SHP77 treated with DMSO at 0.1 percent for 48 hours (cell line): Measurements from ENCODE around the gene RSU1.
A peak's percentile ranks its signal among the peaks of the same experiment; 100 is the strongest.
"Not testable (repeated sequence)": the region's sequence is repeated elsewhere in the genome, so short reads cannot be mapped to it uniquely, and the experiment has no call there.

Source experiments
- DNase-seq: peaks from one replicate; lab custom pipeline; 2025; lab: John Stamatoyannopoulos, UW

RSU1 gene

GRCh38 chr10:16780338-16780880, 36.8 kb downstream of the RSU1 start:
- DNase-seq = no peak

DNA sequence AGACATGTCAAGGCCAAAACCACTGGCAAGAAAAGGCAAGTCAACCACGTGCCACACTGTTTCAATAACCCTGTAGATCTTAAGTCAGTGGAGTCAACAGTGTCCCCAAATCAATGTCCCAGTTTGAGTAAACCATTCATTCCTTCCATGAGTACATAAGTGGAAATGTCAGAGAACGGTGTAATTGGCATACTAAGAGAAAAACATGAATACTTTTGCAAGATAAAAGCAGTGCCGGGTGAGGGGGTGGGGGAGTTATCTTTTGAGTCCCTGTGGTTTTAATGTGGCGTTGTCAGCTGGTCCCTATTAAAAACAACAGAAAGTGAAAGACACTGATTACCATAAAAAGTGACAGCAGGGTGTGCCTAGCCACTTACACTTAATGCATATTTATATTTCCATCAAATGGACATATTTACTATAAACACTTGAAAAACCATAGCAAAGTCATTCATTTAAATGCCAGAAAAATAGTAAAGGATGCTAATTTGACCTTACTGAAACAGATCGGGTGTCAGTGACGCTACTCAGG, 37.8 kb downstream of the RSU1 start:
- DNase-seq = no peak

- peak; percentile 38 for DNase-seq
Measured at GRCh38 chr10:16777473-16778370, 39.5 kb downstream of the RSU1 start.

DNA sequence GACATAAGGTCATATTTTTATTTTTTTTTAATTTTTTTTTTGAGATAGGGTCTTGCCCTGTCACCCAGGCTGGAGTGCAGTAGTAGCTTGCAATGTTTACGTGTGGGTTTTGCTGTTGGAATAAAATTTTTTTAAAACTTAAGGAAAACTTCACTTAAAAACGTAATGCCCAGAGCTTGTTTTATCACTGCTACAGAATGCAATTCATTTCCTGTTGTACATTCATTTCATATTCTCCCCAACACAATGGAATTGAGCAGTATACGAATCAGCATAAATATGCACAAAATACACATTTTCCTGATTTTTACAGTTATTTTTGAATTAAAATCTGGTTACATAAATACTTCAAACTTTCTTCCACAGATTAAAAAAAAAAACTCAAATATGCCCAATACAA, 40.3 kb downstream of the RSU1 start:
- no peak for DNase-seq

DNA sequence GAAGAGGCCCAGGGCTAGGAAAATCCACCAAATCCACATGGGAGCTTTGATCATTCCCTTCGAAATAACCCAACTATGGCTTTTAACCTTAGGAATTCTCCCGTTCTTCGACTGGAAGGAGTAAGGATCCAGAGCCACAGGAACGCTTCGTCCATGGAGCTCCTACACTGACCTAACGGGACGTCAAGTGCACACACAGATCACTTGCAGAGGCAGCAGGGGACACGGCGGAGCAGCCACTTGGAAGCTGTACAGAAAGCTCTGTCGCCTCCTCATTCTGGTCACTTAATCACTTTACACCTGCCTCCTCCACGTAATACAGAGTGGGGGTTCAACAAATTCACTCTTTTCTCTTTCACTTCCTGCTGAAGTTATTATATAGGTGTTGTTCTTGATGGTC, 43.9 kb downstream of the RSU1 start:
- no peak for DNase-seq

- DNase-seq = no peak
Measured at GRCh38 chr10:16770670-16771069, 46.6 kb downstream of the RSU1 start.

GRCh38 chr10:16770141-16770540, 47.1 kb downstream of the RSU1 start:
- no peak for DNase-seq

- DNase-seq = no peak
Measured at GRCh38 chr10:16769331-16769730, 47.9 kb downstream of the RSU1 start.

- DNase-seq = no peak
Measured at GRCh38 chr10:16768702-16769101, 48.5 kb downstream of the RSU1 start.

DNA sequence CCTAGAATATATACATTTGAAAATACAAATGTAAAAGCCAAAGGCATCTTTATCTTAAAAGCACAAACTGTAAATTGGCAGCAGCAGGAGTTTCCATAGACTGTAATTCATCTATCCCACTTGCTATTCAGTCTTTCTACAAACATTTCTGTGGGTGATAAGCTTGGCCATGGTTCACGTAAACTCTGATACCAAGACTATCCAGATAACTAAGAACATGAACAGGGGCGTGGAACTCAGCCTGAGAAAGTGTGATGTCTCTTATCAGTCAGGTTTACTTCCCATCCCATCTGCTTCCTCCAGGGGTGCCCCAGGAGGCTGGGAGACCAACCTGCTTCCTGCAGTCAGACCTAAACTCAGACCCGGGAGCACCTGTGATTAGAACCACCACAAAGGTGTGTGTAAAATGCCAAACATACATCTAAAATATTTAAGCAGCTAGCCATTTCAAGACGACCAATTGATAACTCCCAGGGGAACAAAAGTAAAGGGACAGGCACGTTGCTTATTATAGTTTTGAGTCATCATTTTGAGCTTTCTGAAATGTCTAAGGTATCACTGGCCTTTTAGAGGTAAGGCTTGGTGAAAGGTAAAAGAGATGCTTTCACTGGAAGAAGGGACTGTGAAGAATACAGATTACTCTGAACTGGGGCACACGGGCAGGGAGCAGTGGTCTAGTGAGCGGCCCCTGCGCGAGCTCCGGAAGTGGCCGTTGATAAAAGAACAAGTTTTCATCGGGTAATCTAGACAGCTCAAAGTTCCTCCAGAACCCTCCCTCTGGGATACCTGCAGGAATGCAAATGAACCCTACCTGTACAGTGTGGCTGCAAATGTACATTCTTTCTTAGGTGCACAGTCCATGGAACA, 51.5 kb downstream of the RSU1 start:
- DNase-seq = no peak

GRCh38 chr10:16761300-16761699, 55.9 kb downstream of the RSU1 start:
- no peak for DNase-seq

DNA sequence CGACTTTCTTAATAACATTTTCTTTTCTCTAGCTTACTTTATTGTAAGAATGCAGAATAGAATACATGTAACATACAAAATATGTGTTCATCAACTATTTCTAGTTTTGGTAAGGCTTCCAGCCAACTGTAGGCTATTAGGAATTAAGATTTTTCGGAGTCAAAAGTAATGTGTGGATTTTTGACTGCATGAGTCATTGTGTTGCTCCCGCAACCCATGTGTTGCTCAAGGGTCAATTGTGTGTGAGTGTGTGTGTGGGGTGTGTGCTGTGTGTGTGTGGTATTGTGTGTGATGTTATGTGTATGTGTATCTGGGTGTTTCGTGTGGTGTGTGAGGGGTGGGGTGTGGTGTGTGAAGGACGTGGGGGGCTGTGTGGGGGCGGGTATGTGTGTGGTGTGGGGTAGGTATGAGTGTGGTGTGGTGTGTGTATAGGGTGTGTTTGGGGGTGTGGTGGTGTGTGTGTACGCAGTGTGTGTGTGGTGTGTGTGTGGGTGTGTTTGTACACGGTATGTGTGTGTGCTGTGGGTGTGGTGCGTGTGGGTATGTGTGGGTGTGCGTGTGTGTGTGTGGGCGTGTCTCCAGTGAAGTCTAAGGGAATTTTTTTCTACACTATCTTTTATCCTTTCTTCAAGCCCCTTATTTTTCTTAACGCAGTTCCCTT, 60.5 kb downstream of the RSU1 start:
- DNase-seq = no peak

DNA sequence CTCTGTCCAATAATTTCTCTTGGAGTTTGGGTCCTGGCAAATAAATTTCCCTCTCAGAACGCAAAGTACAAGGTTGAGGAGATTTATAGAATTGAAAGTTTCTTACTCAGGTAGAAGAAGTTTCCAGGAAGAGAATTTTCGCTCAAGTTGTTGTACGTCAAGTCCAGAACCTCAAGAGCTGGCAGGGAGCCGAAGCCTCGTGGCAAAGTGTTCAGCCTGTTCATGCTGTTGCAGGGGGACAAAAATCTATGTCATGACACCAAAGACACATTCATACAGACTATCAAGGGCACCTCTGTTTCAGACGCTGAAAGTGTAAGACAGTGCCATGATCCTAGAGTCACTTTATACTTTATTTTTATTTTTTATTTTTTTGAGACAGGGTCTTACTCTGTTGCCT, 62.5 kb downstream of the RSU1 start:
- DNase-seq = no peak

DNA sequence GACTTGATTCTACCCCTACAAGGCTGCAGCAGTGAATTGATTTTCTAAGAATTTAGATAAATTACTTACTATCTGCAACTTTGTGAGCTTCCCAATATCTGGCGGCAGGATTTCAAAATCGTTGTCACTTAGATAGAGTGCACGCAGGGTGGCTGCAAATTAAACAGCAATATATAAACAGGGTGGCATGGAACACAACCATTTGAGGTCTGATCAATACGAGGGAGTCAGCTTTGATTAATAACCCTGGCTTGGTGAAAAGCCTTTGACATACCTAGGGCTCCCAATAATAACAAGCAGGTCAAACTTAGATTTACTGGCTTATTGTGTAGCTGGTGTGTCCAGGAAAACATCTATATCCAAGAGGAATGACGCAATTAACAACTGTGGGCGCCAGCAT, 64.4 kb downstream of the RSU1 start:
- not testable (repeated sequence) for DNase-seq

DNA sequence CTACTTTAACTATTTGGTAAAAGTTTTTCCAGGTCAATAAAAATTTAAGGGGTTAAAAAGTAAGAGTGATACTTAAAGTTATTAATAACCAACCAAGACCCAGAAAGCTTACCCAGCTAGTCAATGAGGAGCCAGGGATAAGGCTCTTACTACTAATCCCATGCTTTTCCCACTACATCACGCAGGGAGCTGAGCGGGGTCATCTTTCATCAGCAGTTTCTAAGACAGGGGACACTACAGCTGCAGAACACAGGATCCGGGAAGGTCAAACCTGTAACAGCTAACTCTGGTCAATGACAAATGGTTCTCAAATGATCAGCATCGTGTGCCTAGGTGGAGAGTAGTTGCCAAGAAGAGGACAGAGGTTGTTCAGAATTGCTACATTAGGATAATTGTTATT, 65.1 kb downstream of the RSU1 start:
- DNase-seq = no peak

- DNase-seq = no peak
Measured at GRCh38 chr10:16751244-16751643, 66.0 kb downstream of the RSU1 start.

DNA sequence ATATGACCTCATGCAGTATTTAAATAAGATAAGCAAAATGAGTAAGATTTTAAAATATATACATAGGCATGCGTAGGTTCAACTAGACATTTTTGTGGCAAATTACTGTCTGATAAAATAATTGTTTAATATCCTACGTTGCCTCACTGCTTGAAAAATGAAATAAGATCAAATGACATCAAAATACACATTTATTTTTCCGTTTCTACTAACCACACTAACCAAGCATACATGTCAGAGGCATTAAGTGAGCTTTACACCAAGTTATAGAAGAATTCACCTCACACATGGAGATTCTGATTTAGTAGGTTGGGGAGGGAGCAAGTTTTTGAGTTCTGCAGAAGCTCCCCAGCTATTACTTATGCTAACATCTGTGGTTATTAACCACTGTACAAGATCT, 66.8 kb downstream of the RSU1 start:
- DNase-seq = no peak

DNA sequence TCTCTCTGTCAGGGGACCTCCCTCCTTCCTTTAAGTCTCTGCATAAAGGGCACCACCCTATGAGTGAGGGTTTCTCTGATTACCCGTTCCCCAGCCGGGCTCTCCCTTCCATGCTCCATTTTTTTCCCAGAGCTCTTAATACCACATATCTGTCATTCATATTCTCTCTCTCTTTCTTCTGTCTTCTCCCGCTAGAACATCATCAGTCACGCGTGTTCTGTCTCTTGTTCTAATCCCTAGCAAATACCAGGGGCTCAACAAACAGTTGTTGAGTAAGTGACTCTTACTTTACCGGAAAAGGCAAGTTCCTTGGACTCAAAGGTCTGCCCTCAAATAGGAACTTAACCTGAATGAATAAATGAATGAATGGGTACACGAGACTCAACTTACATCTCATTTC, 68.5 kb downstream of the RSU1 start:
- no peak for DNase-seq

DNA sequence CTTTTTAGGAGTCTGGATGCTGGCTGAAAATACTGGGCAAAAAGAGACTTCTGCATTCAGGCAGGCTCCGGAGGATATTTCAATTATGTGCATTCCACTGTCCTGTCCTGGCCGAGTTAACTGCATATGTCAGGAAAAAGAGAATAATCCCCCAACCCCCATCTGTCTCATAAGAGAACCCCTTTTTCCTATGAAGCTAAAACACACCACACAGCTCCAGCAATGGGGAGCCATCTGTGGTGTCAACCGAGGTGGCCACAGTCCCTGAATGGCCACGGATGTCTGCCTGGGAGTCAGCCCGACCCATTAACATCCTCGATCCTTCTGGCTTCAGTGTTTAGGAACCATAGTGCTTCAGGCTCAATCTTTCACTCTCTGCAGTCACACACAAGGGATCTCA, 70.4 kb downstream of the RSU1 start:
- no peak for DNase-seq

GRCh38 chr10:16745061-16745460, 72.2 kb downstream of the RSU1 start:
- no peak for DNase-seq

DNA sequence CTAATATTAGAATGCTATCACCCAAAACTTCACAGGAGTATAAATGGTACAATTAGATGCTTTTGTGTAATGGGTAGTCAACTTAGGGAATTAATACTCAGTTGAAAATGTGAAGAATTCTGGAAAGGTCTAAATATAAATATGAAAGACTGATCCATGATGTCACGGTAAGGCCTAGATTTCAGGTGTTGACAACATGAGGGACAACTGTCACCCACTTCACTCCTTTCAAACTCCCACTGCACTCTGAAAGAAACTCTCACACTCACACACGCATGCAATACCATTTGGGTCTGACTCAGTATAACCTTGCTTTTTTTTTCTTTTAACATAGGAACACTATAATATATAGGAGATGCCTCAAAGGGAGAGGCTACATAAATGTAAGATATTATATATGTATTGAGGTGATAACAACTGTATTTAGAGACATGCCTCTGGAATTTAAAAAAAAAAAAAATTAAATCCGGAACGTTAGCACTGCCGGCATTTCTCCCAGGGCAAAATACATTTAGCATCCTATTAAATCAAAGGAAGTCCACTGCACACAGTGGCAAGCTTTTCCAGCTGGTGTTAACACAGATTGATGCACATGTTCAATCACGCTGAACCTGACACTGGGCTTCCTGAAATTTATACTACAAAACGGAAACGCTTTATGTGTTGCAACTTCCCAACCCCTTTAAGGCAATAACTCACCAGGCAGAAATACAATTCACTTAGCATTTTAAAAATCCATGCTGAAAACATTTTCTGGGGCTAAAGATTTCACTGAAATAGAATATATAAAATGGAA, 74.9 kb downstream of the RSU1 start:
- DNase-seq = no peak
